ENCODE results near the gene AGPAT2.
"Not testable (repeated sequence)": the region's sequence is repeated elsewhere in the genome, so short reads cannot be mapped to it uniquely, and the experiment has no call there.

- not testable (repeated sequence) for TF ChIP-seq CTCF (conservative IDR thresholded peaks at IDR 0.05 in 1 of 2, IDR thresholded peaks at IDR 0.05 in 1 of 2; ENCODE audit: low read depth in 1 of 2, low read length in 2 of 2); EZH2 (IDR thresholded peaks at IDR 0.05; ENCODE audit: low read length, missing control alignments)
Measured at GRCh38 chr9:136632491-136633106, 54.7 kb downstream of the AGPAT2 start.

All from fibroblast of lung (primary cell).